ENCODE results near the gene DYNLT2. TPM values are rescaled to one million over a fixed set of nuclear protein-coding genes. Genes with fewer than 3 reads are reported as not detected.
A peak's percentile ranks its signal among the peaks of the same experiment; 100 is the strongest.

DYNLT2 gene
- total and polyA plus RNA-seq, 2 of the 13 experiments (the other 11 are each of a cell fraction or from before 2014, with no cell fraction given), result 2.1 to 4.3 TPM

GRCh38 chr6:169799474-169799926 lies 48.1 kb upstream of the DYNLT2 start (continued):
- TF ChIP-seq MAZ (IDR thresholded peaks at IDR 0.05; ENCODE audit: borderline replicate concordance, low read depth, low read length) (no peak), MAZ (CRISPR knock-in tag; IDR thresholded peaks at IDR 0.05; ENCODE audit: low read depth) (no peak), ZNF354B (CRISPR knock-in tag; IDR thresholded peaks at IDR 0.05) (no peak), MNT (IDR thresholded peaks at IDR 0.05) (peak; percentile 60), DR1 (CRISPR knock-in tag; IDR thresholded peaks at IDR 0.05) (0 out of 2 replicates have a peak, but pooled peaks have one; percentile 17), ATF5 (CRISPR knock-in tag; IDR thresholded peaks at IDR 0.05; ENCODE audit: low read depth) (no peak), ZNF784 (CRISPR knock-in tag; IDR thresholded peaks at IDR 0.05; ENCODE audit: borderline replicate concordance) (no peak), ZBTB7B (CRISPR knock-in tag; IDR thresholded peaks at IDR 0.05) (no peak), CERS6 (CRISPR knock-in tag; IDR thresholded peaks at IDR 0.05) (no peak), CSRNP1 (CRISPR knock-in tag; IDR thresholded peaks at IDR 0.05) (0 out of 2 replicates have a peak, but pooled peaks have one; percentile 20), MXD1 (CRISPR knock-in tag; IDR thresholded peaks at IDR 0.05) (no peak), RAD21 (CRISPR knock-in tag; IDR thresholded peaks at IDR 0.05) (no peak; the same call in 1 of the 2 replicates), ARID3A (IDR thresholded peaks at IDR 0.05; ENCODE audit: low read depth, low read length) (peak; percentile 40; the same call in 1 of the 2 replicates), ZSCAN29 (CRISPR knock-in tag; conservative IDR thresholded peaks at IDR 0.05) (0 out of 2 replicates have a peak, but pooled peaks have one; percentile 24), ZFP36L1 (CRISPR knock-in tag; IDR thresholded peaks at IDR 0.05) (no peak), PRDM15 (CRISPR knock-in tag; IDR thresholded peaks at IDR 0.05) (no peak), TCF12 (IDR thresholded peaks at IDR 0.05) (no peak), TCF12 (CRISPR knock-in tag; IDR thresholded peaks at IDR 0.05) (0 out of 2 replicates have a peak, but pooled peaks have one; percentile 34)

Measured in HepG2 (cell line).